ENCODE results near the gene MAP3K15.

DNA sequence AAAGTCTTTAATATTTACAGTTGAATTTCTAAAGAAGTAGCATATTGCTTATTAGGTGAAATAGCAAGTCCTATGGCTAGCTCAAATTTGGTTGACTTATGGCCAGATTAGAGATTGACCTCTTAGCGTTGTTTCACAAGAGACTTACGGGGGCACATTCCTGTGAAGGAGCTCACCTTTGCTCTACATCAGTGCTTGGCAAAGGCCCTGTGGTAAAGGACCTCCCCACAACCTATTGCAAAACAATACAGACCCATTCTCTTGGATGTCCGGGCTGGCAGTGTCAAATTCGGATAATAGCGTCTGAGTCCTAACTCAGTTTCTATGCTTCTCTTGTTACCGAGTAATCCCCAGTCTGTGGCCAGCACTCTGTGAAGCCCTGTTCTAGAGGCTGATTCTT is 160.7 kb downstream of the MAP3K15 start:
- TF ChIP-seq, protein P1, sequence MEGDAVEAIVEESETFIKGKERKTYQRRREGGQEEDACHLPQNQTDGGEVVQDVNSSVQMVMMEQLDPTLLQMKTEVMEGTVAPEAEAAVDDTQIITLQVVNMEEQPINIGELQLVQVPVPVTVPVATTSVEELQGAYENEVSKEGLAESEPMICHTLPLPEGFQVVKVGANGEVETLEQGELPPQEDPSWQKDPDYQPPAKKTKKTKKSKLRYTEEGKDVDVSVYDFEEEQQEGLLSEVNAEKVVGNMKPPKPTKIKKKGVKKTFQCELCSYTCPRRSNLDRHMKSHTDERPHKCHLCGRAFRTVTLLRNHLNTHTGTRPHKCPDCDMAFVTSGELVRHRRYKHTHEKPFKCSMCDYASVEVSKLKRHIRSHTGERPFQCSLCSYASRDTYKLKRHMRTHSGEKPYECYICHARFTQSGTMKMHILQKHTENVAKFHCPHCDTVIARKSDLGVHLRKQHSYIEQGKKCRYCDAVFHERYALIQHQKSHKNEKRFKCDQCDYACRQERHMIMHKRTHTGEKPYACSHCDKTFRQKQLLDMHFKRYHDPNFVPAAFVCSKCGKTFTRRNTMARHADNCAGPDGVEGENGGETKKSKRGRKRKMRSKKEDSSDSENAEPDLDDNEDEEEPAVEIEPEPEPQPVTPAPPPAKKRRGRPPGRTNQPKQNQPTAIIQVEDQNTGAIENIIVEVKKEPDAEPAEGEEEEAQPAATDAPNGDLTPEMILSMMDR (IDR thresholded peaks at IDR 0.05) = no peak
- TF ChIP-seq POLR2AphosphoS5 (IDR thresholded peaks at IDR 0.05) (no peak), EP300 (IDR thresholded peaks at IDR 0.05; ENCODE audit: low read depth) (no peak), POLR2A (IDR thresholded peaks at IDR 0.05) (no peak)
